HG03039 (cell line): Measurements from ENCODE around the gene IFNL1.
"Not testable (repeated sequence)": the region's sequence is repeated elsewhere in the genome, so short reads cannot be mapped to it uniquely, and the experiment has no call there.

Experiments
- ATAC-seq: cut with Tn5 transposase; IDR thresholded peaks from one replicate; pipeline ENCODE4 v1.9.1; 2021; ENCODE audit warnings: mild to moderate bottlenecking, moderate library complexity; ENCODE audit not compliant: unreplicated experiment

Gene IFNL1

GRCh38 chr19:39307822-39308530 lies 11.8 kb downstream of the IFNL1 start:
- ATAC-seq = no peak

- no peak for ATAC-seq
Measured at GRCh38 chr19:39308531-39309304, 12.5 kb downstream of the IFNL1 start.

GRCh38 chr19:39309305-39309670 lies 13.1 kb downstream of the IFNL1 start:
- not testable (repeated sequence) for ATAC-seq

- ATAC-seq = no peak
Measured at GRCh38 chr19:39310558-39311311, 14.5 kb downstream of the IFNL1 start.

- ATAC-seq = no peak
Measured at GRCh38 chr19:39314016-39314728, 18.0 kb downstream of the IFNL1 start.

GRCh38 chr19:39315933-39316332 lies 19.7 kb downstream of the IFNL1 start:
- no peak for ATAC-seq

- no peak for ATAC-seq
Measured at GRCh38 chr19:39316627-39317321, 20.6 kb downstream of the IFNL1 start.

- no peak for ATAC-seq
Measured at GRCh38 chr19:39317476-39317875, 21.3 kb downstream of the IFNL1 start.

- ATAC-seq = no peak
Measured at GRCh38 chr19:39318071-39318470, 21.9 kb downstream of the IFNL1 start.

- ATAC-seq = no peak
Measured at GRCh38 chr19:39318690-39319089, 22.5 kb downstream of the IFNL1 start.

- no peak for ATAC-seq
Measured at GRCh38 chr19:39319098-39319891, 23.1 kb downstream of the IFNL1 start.

- no peak for ATAC-seq
Measured at GRCh38 chr19:39319892-39320248, 23.7 kb downstream of the IFNL1 start.

GRCh38 chr19:39321117-39321831 lies 25.1 kb downstream of the IFNL1 start:
- ATAC-seq = no peak

- ATAC-seq = no peak
Measured at GRCh38 chr19:39321832-39322176, 25.6 kb downstream of the IFNL1 start.

GRCh38 chr19:39324242-39324842 lies 28.1 kb downstream of the IFNL1 start:
- no peak for ATAC-seq

- ATAC-seq = no peak
Measured at GRCh38 chr19:39325778-39326665, 29.8 kb downstream of the IFNL1 start.

- no peak for ATAC-seq
Measured at GRCh38 chr19:39327363-39328045, 31.3 kb downstream of the IFNL1 start.
